Measurements from ENCODE around the gene PRELID1. TPM values are rescaled to one million over a fixed set of nuclear protein-coding genes. Genes with fewer than 3 reads are reported as not detected.
A peak's percentile ranks its signal among the peaks of the same experiment; 100 is the strongest.

Gene PRELID1
- total and polyA plus RNA-seq, 10 donors = 74.5 to 174 (median 128) TPM

DNA sequence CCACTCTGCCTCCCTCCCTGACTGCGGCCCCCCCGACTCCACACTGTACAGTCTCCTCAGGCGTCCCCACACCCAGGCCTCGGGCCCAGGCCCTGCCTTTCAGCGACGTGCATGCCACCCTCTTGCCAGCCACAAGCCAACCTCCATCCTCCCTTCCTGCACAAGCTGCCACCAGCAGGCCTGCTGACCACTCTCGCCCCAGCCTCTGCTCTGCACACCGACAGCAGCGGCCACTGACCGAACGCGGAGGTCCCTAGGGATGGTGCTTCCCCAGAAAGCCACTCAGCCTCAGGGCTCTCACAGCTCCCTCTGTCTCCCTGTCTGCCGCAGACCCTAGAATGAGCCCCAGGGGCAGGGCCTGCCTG lies 29.3 kb downstream of the PRELID1 start:
- H3K4me1 ChIP-seq = peaks cover 0 to 67% (median 25%) of the 10 kb centered on the region in 6 donors
- 83 to 89% (median 87%) methylated on average over 12 to 13 of the region's 13 CpGs for WGBS, 5 donors
- intact Hi-C loops (cut with DNase I; ENCODE audit: low total_unique reads) = no loop called here
- H3K27me3 ChIP-seq (replicated peaks in 1 of 7) = no peaks in the 10 kb centered on the region
- peak; percentile 72 for DNase-seq
- H3K9me3 ChIP-seq = no peaks in the 10 kb centered on the region
- H3K27ac ChIP-seq = no peak overlapping the region
- H3K4me3 ChIP-seq = no peak overlapping the region
- TF ChIP-seq, protein P1, sequence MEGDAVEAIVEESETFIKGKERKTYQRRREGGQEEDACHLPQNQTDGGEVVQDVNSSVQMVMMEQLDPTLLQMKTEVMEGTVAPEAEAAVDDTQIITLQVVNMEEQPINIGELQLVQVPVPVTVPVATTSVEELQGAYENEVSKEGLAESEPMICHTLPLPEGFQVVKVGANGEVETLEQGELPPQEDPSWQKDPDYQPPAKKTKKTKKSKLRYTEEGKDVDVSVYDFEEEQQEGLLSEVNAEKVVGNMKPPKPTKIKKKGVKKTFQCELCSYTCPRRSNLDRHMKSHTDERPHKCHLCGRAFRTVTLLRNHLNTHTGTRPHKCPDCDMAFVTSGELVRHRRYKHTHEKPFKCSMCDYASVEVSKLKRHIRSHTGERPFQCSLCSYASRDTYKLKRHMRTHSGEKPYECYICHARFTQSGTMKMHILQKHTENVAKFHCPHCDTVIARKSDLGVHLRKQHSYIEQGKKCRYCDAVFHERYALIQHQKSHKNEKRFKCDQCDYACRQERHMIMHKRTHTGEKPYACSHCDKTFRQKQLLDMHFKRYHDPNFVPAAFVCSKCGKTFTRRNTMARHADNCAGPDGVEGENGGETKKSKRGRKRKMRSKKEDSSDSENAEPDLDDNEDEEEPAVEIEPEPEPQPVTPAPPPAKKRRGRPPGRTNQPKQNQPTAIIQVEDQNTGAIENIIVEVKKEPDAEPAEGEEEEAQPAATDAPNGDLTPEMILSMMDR (IDR thresholded peaks at IDR 0.05 in 8 of 11, conservative IDR thresholded peaks at IDR 0.05 in 3 of 11) = no peak
- TF ChIP-seq POLR2A (IDR thresholded peaks at IDR 0.05) = no peak
- TF ChIP-seq POLR2AphosphoS5 (IDR thresholded peaks at IDR 0.05) = peak in 1 of 3 donors; percentile 31
- H3K36me3 ChIP-seq = peaks cover 8 to 100% (median 76%) of the 10 kb centered on the region in 6 donors

DNA sequence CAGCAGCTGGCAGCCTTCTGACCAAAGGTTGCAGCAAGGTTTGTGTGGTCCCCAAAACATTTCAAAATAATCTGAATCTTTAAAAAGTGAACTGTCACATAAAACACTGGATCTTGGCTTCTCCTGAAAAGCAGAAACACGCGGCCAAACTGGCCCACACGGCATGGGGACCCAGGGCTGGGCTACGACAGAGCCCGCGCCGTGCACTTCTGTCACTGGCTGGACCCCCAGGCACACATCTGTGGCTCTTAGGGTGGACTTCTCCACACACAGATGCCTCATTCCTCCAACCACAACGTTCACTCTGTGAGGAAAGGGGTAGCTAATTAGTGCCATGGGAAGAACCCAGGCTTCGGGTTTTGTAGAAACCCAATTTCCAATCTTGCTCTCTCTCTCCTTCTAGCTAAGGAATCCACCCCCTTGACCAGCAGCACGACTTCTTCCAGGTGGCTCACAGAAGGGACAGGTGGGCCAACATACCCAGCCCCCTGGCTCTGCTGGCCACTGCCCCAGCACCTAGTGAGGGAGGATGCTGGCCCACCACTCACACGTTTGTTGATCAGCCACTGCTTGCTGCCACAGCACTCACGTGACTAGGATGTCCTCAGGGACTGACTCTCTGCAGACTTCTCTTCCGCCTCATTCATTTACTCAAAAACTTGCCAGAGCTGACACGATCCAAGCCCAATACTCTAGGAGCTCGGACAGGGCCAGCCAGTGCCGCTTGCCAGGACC lies 30.0 kb downstream of the PRELID1 start:
- peaks cover 8 to 100% (median 83%) of the 10 kb centered on the region in 6 donors for H3K36me3 ChIP-seq
- peak; percentile 35 for DNase-seq
- no peak overlapping the region for H3K27ac ChIP-seq
- H3K27me3 ChIP-seq (replicated peaks in 1 of 7) = no peaks in the 10 kb centered on the region
- 84 to 89% (median 87%) methylated on average over 16 of the region's 16 CpGs for WGBS, 5 donors
- TF ChIP-seq, protein P1 (IDR thresholded peaks at IDR 0.05 in 8 of 11, conservative IDR thresholded peaks at IDR 0.05 in 3 of 11) = no peak
- TF ChIP-seq POLR2AphosphoS5 (IDR thresholded peaks at IDR 0.05) (no peak), POLR2A (IDR thresholded peaks at IDR 0.05) (no peak)
- peaks cover 0 to 67% (median 22%) of the 10 kb centered on the region in 6 donors for H3K4me1 ChIP-seq
- intact Hi-C loops (cut with DNase I; ENCODE audit: low total_unique reads) = no loop called here
- no peak overlapping the region for H3K4me3 ChIP-seq
- H3K9me3 ChIP-seq = no peaks in the 10 kb centered on the region

DNA sequence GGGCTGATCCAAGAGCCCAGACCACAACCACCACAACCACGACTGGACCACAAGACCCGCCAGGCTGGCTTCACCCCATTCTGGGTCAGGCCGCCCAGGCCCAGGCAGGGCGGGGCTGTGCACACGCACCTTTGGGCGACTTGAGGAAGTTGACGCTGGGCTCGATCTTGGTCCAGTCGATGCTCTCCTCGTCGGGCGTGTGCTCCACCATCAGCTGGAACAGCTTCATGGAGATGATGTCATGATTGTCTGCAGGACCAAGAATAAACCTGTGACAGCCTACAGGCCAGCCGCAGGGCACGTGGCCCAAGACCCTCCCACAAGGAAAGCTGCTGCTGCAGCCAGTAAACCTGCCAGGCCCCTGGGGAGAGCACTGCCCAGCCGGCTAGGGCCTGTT lies 30.6 kb downstream of the PRELID1 start:
- 77 to 87% (median 80%) methylated on average over 5 to 15 of the region's 15 CpGs for WGBS, 5 donors
- Histone ChIP-seq H3K4me3 (no peak overlapping the region), H3K9me3 (no peaks in the 10 kb centered on the region), H3K36me3 (peaks cover 8 to 100% (median 88%) of the 10 kb centered on the region in 6 donors), H3K27ac (no peak overlapping the region), H3K27me3 (replicated peaks in 1 of 7) (no peaks in the 10 kb centered on the region), H3K4me1 (peaks cover 0 to 70% (median 27%) of the 10 kb centered on the region in 6 donors)
- TF ChIP-seq, protein P1 (IDR thresholded peaks at IDR 0.05 in 8 of 11, conservative IDR thresholded peaks at IDR 0.05 in 3 of 11) = no peak
- TF ChIP-seq POLR2A (IDR thresholded peaks at IDR 0.05) (no peak), POLR2AphosphoS5 (IDR thresholded peaks at IDR 0.05) (peak in 1 of 3 donors; percentile 43)
- peak; percentile 62 for DNase-seq
- intact Hi-C loops (cut with DNase I; ENCODE audit: low total_unique reads) = no loop called here
